Measurements from ENCODE around the gene NDUFB2.
"Not testable (repeated sequence)": the region's sequence is repeated elsewhere in the genome, so short reads cannot be mapped to it uniquely, and the experiment has no call there.

NDUFB2 gene

DNA sequence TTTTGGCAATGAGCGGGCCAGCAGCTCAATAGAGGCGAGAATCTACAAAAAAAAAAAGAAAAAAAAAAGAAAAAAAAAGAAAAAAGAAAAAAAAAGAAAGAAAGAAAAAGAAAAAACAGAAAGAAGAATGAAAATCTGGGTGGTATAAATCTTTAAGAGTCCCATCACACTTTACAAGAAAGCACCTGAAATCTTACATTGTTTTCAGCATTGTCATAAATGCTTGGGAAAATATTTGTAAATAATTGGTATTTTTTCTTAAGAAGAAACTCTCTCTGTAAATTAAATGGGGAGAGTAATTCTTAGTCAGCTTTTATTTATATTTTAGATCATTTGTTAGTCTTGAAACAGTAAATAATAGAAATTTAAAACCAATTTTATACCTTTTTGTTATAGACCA is 38.2 kb downstream of the NDUFB2 start:
- DNase-seq (ENCODE audit: low read depth) = no peak

DNA sequence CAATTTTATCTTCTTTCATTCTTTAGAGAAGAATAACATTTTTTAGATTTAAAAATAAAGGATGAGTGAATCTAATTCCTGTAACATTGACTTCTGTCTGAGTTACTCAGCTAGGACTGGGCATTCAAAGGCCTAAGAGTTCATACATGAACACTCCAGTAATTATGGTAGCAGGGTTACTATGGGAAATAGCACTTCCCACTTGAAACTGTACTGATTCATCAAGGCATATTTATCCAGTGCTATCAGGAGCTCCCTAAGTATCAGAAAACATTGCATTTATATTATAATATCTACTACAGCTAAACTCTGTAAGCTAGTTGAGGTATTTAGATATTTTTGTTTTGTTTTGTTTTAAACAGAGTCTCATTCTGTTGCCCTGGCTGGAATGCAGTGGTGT is 41.8 kb downstream of the NDUFB2 start:
- no peak for DNase-seq (ENCODE audit: low read depth)

DNA sequence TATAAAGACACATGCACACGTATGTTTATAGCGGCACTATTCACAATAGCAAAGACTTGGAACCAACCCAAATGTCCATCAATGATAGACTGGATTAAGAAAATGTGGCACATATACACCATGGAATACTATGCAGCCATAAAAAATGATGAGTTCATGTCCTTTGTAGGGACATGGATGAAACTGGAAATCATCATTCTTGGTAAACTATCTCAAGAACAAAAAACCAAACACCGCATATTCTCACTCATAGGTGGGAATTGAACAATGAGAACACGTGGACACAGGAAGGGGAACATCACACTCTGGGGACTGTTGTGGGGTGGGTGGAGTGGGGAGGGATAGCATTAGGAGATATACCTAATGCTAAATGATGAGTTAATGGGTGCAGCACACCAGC is 46.7 kb downstream of the NDUFB2 start:
- not testable (repeated sequence) for DNase-seq (ENCODE audit: low read depth)

DNA sequence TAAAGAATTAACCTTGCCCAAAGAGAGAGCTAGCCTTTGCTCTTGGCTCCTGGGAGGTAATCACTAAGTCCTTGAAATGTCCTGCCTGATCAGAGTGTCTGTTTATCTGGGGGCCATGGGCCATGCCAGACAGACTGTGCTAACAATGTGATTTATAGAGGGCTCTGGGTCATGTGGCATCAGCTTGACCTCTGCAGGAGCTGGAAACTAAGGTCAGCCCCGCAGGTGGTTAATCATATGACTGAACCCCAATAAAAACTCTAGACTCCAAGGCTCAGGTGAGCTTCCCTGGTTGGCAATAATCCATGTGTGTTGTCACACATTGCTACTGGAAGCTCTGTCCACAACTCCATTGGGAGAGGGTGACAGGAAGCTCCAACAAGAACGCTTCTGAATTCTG is 47.5 kb downstream of the NDUFB2 start:
- DNase-seq (ENCODE audit: low read depth) = no peak

DNA sequence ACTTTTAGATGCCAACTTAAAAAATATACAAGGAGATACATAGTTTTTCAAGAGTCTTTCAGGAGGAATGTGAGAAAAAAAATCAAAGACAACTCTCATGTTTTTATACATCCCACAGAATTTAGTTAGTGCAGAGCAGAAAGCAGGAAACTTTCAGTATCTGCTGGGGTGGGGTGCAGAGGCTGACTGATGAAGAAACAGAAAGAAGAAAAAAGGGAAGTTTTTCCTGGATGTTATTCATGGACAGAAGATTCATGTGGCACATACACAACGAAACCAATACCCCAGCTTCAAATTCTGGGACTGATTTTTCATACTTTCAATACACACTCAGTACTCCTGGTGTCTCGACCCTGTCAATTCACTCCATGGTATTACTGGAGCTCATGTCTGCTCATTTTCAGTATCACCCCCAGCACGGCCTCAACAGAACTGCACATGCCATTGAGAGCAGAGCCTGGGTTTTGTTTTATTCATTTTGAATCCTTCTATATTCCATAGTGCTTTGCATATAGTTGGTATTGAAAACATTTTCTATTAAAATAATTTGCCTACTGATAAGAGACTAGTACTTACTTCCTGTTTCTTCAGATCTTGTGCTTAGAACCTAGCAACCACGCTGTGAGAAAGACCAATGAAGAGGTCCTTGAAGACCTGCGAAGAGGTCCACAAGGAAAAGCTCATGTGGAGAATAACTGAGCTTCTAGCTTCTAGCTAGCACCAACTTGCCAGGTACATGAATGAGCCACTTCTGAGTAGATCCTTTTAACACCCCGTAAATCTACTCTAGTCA is 49.0 kb downstream of the NDUFB2 start:
- DNase-seq (ENCODE audit: low read depth) = no peak

DNA sequence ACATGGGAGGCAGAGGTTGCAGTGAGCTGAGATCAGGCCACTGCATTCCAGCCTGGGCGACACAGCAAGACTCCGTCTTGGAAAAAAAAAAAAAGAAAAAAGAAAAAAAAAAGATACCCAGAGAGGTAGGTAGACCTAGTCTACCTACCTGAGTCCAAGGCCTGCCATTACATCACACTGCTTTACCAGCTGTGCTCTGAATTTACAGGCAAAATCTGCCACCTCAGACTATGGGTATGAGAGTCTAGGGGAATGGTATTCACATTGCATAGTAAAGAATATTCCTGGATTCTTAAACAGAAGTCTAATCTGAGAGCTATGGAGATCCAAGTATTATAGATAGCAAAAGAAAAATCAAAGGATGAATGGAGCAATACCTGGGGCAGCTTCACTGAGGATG is 50.2 kb downstream of the NDUFB2 start:
- no peak for DNase-seq (ENCODE audit: low read depth)

DNA sequence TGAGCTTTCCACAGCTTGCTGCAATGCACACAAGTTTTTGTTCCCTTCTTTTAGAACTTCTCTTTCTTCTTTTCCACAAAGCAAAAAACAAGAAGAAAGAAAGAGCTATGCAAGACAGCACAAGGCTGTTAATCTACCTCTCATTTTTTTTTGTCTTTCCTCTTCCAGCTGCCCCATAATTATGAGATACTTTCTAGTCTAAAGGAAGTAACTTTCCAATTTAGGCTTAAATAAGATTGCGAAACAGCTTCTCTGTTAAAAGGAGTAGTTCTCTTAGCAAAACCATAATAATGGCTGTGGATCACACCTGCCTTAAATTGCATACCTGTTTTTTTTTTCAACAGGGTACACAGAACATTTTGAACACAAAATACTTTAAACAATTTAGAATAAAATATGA is 56.0 kb downstream of the NDUFB2 start:
- no peak for DNase-seq (ENCODE audit: low read depth)

DNA sequence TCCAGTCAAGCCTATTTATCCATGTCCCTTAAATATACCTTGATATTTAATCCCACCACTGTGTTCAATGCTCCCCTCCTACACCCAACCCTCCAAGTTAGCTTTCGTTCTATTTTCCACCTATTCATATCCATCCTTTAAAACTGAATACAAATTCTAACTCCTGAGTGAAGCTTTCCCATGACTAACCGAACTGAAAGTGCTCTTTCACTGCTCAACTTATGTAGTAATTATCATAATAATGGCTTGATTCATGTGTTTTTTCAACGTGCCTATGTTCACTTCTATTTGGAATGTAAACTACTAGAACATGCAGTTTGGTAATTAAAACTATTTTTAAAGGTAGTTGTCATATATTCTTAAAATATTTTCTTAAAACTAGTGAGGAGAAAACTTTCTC is 58.0 kb downstream of the NDUFB2 start:
- DNase-seq (ENCODE audit: low read depth) = no peak
